GM18498 (cell line): ENCODE data around the gene CEACAM1.
"Not testable (repeated sequence)": the region's sequence is repeated elsewhere in the genome, so short reads cannot be mapped to it uniquely, and the experiment has no call there.

Experiments used
- ATAC-seq: cut with Tn5 transposase; IDR thresholded peaks from one replicate; pipeline ENCODE4 v1.9.1; 2021; ENCODE audit warnings: mild to moderate bottlenecking, moderate library complexity; ENCODE audit not compliant: unreplicated experiment

Gene CEACAM1

GRCh38 chr19:42549067-42549466, 20.8 kb upstream of the CEACAM1 start:
- ATAC-seq: not testable (repeated sequence)

DNA sequence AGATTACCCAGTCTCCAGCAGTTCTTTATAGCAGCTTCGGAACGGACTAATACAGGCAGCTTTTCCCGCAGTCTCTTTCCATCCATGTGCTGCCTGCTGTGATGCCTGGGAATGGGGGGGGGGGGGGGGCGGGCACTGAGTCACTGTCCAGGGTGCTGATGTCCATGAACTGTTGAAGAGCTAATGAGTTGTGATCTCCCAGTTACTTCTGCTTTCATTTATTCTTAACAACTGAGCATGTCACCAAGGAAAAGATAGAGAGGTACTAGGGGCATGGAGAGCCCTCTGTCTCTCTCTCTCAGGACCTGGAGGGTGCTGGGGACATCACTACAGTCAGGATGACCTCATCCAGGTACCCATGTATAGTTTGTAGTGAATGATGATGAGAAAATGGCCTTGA, 20.3 kb upstream of the CEACAM1 start:
- no peak for ATAC-seq

DNA sequence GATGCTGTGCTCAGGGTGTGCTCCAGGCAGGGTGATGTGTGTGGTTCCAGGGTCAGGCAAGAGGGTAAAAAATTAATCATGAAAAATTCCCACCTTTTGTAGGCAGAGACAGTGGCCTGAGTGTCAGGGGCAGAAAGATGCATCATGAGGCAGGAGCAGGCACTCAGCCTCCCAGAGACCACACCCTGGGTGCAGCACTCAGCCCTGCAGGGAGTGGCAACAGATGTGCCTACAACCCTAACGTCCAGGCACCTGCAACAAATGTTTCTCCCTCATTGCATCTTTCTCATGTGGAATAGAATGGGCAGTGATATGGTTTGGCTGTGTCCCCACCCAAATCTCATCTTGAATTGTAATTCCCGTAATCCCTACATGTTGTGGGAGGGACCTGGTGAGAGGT, 19.6 kb upstream of the CEACAM1 start:
- no peak for ATAC-seq

DNA sequence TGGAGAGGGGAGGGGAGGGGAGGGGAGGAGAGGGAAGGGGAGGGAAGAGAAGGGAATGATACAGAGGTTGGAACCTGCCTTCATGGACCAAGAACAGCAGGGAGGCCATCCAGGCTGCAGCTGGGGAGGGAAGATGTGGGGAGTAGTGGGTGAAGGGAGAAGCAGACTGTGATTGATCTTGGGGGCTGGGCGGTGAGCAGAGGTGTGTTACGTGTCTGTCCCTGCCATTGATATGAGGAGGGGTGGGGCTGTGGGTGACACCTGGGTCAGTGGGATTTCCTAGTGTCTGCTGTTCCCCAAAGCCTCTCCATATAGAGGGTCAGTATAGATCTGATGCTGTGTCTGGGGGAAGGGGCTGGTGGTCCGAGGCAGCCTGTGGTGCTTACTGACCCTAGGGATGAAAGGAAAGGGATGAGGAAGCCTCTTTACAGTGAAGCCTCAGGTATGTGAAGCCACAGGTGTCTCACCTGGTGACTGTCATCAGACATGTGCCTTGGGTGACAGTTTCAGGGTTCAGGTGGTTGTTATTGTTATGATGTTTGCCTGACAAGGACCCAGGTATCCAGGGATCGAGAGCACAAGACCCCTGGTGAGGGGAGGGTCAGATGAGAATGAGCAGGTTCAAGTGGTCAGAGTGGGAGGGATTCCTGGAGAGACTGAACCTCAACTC, 18.7 kb upstream of the CEACAM1 start:
- no peak for ATAC-seq

DNA sequence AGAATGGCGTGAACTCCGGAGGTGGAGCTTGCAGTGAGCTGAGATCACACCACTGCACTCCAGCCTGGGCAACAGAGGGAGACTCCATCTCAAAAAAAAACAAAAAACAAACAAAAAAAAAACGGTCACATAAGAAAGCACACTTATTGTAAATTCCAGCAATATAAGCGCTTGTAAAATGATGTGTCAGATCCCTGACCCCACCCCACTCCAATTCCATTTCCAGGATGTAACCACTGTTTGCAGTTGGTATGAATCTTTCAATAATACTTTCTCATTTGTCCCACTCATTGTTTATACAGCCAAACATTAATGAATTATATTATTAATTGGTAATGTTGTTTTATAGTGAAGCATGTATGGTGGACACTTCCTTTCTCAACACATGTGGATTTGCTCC, 15.9 kb upstream of the CEACAM1 start:
- ATAC-seq: no peak

GRCh38 chr19:42542791-42543190, 14.5 kb upstream of the CEACAM1 start:
- no peak for ATAC-seq

- ATAC-seq: no peak
These were observed 11.8 kb upstream of the CEACAM1 start for GRCh38 chr19:42540071-42540553.

GRCh38 chr19:42538841-42539709, 10.8 kb upstream of the CEACAM1 start:
- ATAC-seq: no peak

GRCh38 chr19:42535276-42535675, 7.0 kb upstream of the CEACAM1 start:
- not testable (repeated sequence) for ATAC-seq

GRCh38 chr19:42534391-42534790, 6.1 kb upstream of the CEACAM1 start:
- ATAC-seq: no peak

DNA sequence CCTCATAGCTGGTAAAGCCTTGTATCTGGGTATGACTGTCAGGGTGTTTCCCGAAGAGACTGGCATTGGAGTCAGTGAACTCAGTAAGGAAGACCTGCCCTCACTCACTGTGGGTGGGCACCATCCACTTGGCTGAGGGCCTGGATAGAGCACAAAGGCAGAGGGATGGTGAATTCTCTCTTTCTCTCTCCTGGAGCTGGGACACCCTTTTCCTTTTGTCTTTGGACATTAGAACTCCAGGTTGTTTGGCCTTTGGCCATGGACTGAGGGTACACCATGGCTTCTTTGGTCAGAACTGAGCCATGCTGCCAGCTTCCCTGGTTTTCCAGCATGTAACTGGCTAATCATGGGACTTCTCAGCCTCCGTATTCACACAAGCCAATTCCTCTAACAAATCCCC, 4.6 kb upstream of the CEACAM1 start:
- no peak for ATAC-seq

DNA sequence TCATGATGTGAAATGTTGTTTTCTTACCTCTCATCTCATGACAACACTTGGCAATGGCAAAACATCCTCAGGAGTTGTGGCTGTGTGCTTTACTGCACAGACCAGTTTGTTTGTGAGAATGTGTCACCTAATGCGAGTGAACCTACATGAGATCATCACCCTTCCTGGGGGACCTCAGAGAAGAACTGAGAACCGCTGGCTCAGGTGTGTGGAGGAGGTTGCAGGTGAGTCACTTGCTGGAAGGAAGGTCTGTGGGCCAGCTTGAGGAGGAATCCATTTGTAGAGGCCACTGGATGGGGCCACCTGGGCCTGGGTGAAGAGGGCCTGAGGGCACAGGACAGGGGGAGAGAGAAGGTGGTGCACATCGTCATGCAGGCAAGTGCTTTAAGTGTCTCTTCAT, 3.0 kb upstream of the CEACAM1 start:
- no peak for ATAC-seq

- no peak for ATAC-seq
These were observed 1.0 kb upstream of the CEACAM1 start for GRCh38 chr19:42529248-42529764.

GRCh38 chr19:42524943-42525342, 3.3 kb downstream of the CEACAM1 start:
- no peak for ATAC-seq

GRCh38 chr19:42524250-42524649, 4.0 kb downstream of the CEACAM1 start:
- ATAC-seq: no peak

DNA sequence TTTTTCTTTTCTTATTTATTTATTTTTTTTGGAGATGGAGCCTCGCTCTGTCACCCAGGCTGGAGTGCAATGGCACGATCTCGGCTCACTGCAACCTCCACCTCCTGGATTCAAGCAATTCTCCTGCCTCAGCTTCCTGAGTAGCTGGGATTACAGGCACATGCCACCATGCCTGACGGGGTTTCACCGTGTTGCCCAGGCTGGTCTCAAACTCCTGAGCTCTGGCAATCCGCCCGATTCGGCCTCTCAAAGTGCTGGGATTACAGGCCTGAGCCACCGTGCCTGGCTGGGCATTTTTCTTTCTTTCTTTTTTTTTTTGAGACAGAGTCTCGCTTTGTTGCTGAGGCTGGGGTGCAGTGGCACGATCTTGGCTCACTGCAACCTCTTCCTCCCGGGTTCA, 6.0 kb downstream of the CEACAM1 start:
- ATAC-seq: not testable (repeated sequence)

DNA sequence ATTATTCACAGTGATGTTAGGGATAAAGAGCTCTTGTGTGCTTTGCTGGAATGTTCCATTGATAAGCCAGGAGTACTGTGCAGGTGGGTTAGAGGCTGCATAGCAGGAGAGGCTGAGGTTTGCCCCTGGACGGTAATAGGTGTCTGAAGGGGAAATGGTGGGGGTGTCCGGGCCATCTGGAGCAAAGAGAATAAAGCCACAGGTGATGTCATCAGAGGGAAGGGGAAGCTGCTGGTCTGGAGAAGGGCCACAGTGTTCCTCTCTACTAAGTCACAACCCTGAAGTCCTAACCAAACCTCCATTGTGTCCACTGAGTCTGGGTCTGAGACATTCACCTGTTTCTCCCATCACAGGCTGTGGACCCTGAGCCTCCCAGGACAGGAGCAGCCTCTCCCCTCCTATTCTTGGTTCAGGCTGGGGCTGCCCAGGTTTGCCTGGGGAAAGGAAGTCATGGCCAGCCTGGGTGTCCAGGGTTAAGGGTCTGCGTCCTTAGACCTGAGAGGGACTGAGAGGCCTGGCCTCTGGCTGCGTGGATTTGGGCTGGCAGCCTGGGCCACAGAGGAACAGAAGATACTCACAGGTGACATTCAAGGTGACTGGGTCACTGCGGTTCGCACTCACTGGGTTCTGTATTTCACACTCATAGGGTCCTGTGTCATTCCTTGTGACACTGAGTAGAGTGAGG, 6.8 kb downstream of the CEACAM1 start:
- ATAC-seq: no peak

- no peak for ATAC-seq
These were observed 9.2 kb downstream of the CEACAM1 start for GRCh38 chr19:42519108-42519507.

GRCh38 chr19:42516771-42517170, 11.5 kb downstream of the CEACAM1 start:
- no peak for ATAC-seq

GRCh38 chr19:42515241-42515832, 12.9 kb downstream of the CEACAM1 start:
- no peak for ATAC-seq

DNA sequence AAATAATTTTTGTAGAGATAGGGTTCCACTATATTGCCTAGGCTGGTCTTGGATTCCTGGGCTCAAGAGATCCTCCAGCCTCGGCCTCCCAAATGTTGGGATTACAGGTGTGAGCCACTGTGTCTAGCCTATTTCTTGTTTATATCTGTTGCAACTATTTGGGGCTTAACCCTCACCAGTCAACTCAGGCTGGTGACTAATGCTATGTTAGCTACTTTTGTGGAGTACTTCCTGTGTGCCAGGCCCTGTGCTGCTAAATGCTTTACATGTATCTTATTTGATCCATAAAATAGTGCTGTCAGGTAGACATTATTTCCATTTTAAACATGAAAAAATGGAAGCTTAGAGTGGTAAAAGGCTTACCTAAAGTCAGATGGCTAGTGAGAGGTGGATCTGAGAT, 13.8 kb downstream of the CEACAM1 start:
- no peak for ATAC-seq
